Measurements from ENCODE around the gene CPTP. TPM values are rescaled to one million over a fixed set of nuclear protein-coding genes. Genes with fewer than 3 reads are reported as not detected.

CPTP gene
- total RNA-seq, 3 donors from 2014 or later (not counting 1 experiment from before 2014, with no cell fraction given), result 8.0 to 14.6 (median 12.3) TPM

GRCh38 chr1:1328254-1328653 is 3.7 kb downstream of the CPTP start:
- Histone ChIP-seq H3K27me3 (ENCODE audit: control insufficient read depth, insufficient read depth, low read length) (no peaks in the 10 kb centered on the region), H3K4me3 (ENCODE audit: low read length) (no peak overlapping the region), H3K36me3 (ENCODE audit: control insufficient read depth, insufficient read depth, low read length) (peaks cover 3% of the 10 kb centered on the region), H3K27ac (ENCODE audit: low read length) (no peak overlapping the region), H3K4me1 (ENCODE audit: control insufficient read depth, insufficient read depth, low read length) (peaks cover 21% of the 10 kb centered on the region), H3K9me3 (ENCODE audit: control insufficient read depth, insufficient read depth, low read length) (no peaks in the 10 kb centered on the region)
- Mint-ChIP-seq H3K27ac (no peak overlapping the region), H3K9me3 (no peaks in the 10 kb centered on the region), H3K36me3 (no peaks in the 10 kb centered on the region), H3K27me3 (ENCODE audit: low read depth in 2 of 2) (no peaks in the 10 kb centered on the region), H3K4me3 (peak overlapping the region; percentile 31), H3K4me1 (peaks cover 6 to 18% of the 10 kb centered on the region in 2 donors)
- DNase-seq (no peak), ATAC-seq (no peak)
- 94% methylated on average over 15 of the region's 15 CpGs for WGBS (ENCODE audit: insufficient coverage)
- no peak for TF ChIP-seq CTCF (IDR thresholded peaks at IDR 0.05)
- intact Hi-C loops (cut with micrococcal nuclease), result no loop called here

- peaks cover 0 to 7% of the 10 kb centered on the region in 2 donors for H3K4me1 Mint-ChIP-seq
- H3K27ac Mint-ChIP-seq, result no peak overlapping the region
- no peak for ATAC-seq
- no peaks in the 10 kb centered on the region for H3K9me3 ChIP-seq (ENCODE audit: control insufficient read depth, insufficient read depth, low read length)
- no peaks in the 10 kb centered on the region for H3K27me3 Mint-ChIP-seq (ENCODE audit: low read depth in 2 of 2)
- H3K9me3 Mint-ChIP-seq, result no peaks in the 10 kb centered on the region
- H3K4me3 ChIP-seq (ENCODE audit: low read length), result no peak overlapping the region
- TF ChIP-seq CTCF (IDR thresholded peaks at IDR 0.05), result no peak
- peaks cover 3% of the 10 kb centered on the region for H3K36me3 ChIP-seq (ENCODE audit: control insufficient read depth, insufficient read depth, low read length)
- WGBS (ENCODE audit: insufficient coverage), result 95% methylated on average over 58 of the region's 58 CpGs
- no peaks in the 10 kb centered on the region for H3K27me3 ChIP-seq (ENCODE audit: control insufficient read depth, insufficient read depth, low read length)
- no peak for DNase-seq
- no peak overlapping the region for H3K27ac ChIP-seq (ENCODE audit: low read length)
- intact Hi-C loops (cut with micrococcal nuclease), result no loop called here
- no peak overlapping the region for H3K4me3 Mint-ChIP-seq
- H3K4me1 ChIP-seq (ENCODE audit: control insufficient read depth, insufficient read depth, low read length), result peaks cover 17% of the 10 kb centered on the region
- no peaks in the 10 kb centered on the region for H3K36me3 Mint-ChIP-seq
Measured at GRCh38 chr1:1329304-1330210, 5.0 kb downstream of the CPTP start.

- H3K4me1 ChIP-seq (ENCODE audit: control insufficient read depth, insufficient read depth, low read length), result peaks cover 10% of the 10 kb centered on the region
- 89% methylated on average over 15 of the region's 15 CpGs for whole genome bisulfite sequencing (ENCODE audit: insufficient coverage)
- H3K4me3 Mint-ChIP-seq, result no peak overlapping the region
Measured at GRCh38 chr1:1330366-1331067, 5.9 kb downstream of the CPTP start.

More at GRCh38 chr1:1330366-1331067, 5.9 kb downstream of the CPTP start:
- TF ChIP-seq CTCF (IDR thresholded peaks at IDR 0.05), result no peak
- H3K36me3 ChIP-seq (ENCODE audit: control insufficient read depth, insufficient read depth, low read length), result peaks cover 3% of the 10 kb centered on the region
- intact Hi-C loops (cut with micrococcal nuclease), result no loop called here
- no peaks in the 10 kb centered on the region for H3K27me3 Mint-ChIP-seq (ENCODE audit: low read depth in 2 of 2)
- peaks cover 0 to 5% of the 10 kb centered on the region in 2 donors for H3K4me1 Mint-ChIP-seq
- H3K9me3 Mint-ChIP-seq, result no peaks in the 10 kb centered on the region
- H3K4me3 ChIP-seq (ENCODE audit: low read length), result no peak overlapping the region
- ATAC-seq, result no peak
- no peak overlapping the region for H3K27ac Mint-ChIP-seq
- H3K27ac ChIP-seq (ENCODE audit: low read length), result no peak overlapping the region
- H3K36me3 Mint-ChIP-seq, result no peaks in the 10 kb centered on the region
- H3K27me3 ChIP-seq (ENCODE audit: control insufficient read depth, insufficient read depth, low read length), result no peaks in the 10 kb centered on the region
- H3K9me3 ChIP-seq (ENCODE audit: control insufficient read depth, insufficient read depth, low read length), result no peaks in the 10 kb centered on the region
- no peak for DNase-seq
